Activated T-cell treated with anti-CD3 and anti-CD28 coated beads for 1 hour (primary cell): ENCODE results near the gene PAGR1.
A peak's percentile ranks its signal among the peaks of the same experiment; 100 is the strongest.

Experiments
- DNase-seq: peaks from one replicate; pipeline ENCODE4 v3.0.0-alpha.2; 2020; ENCODE audit warnings: low read depth

Gene PAGR1

GRCh38 chr16:29837841-29838240 is 21.9 kb downstream of the PAGR1 start:
- no peak for DNase-seq

GRCh38 chr16:29839822-29840221 is 23.9 kb downstream of the PAGR1 start:
- DNase-seq = no peak

GRCh38 chr16:29840240-29840639 is 24.3 kb downstream of the PAGR1 start:
- DNase-seq = no peak

- no peak for DNase-seq
Observed at GRCh38 chr16:29841631-29842030, 25.7 kb downstream of the PAGR1 start.

GRCh38 chr16:29842732-29843346 is 26.9 kb downstream of the PAGR1 start:
- no peak for DNase-seq

GRCh38 chr16:29843931-29844330 is 28.0 kb downstream of the PAGR1 start:
- no peak for DNase-seq

- DNase-seq = no peak
Observed at GRCh38 chr16:29844575-29845331, 28.8 kb downstream of the PAGR1 start.

- no peak for DNase-seq
Observed at GRCh38 chr16:29845656-29846055, 29.7 kb downstream of the PAGR1 start.

- peak; percentile 85 for DNase-seq
Observed at GRCh38 chr16:29848420-29849297, 32.7 kb downstream of the PAGR1 start.

GRCh38 chr16:29849505-29849904 is 33.6 kb downstream of the PAGR1 start:
- no peak for DNase-seq

- no peak for DNase-seq
Observed at GRCh38 chr16:29850998-29851397, 35.0 kb downstream of the PAGR1 start.

GRCh38 chr16:29852654-29853053 is 36.7 kb downstream of the PAGR1 start:
- no peak for DNase-seq

GRCh38 chr16:29854520-29855100 is 38.7 kb downstream of the PAGR1 start:
- DNase-seq = no peak

GRCh38 chr16:29857133-29857760 is 41.3 kb downstream of the PAGR1 start:
- no peak for DNase-seq

GRCh38 chr16:29858149-29858849 is 42.3 kb downstream of the PAGR1 start:
- DNase-seq = no peak

- DNase-seq = no peak
Observed at GRCh38 chr16:29858974-29859373, 43.0 kb downstream of the PAGR1 start.

GRCh38 chr16:29860218-29860617 is 44.3 kb downstream of the PAGR1 start:
- no peak for DNase-seq

- no peak for DNase-seq
Observed at GRCh38 chr16:29862383-29862883, 46.5 kb downstream of the PAGR1 start.

GRCh38 chr16:29862884-29863668 is 47.1 kb downstream of the PAGR1 start, which contains the start of gene CDIPT:
Gene CDIPT, minus strand, starts transcription at chr16:29863226. Its CDS starts 369 bp downstream, at chr16:29862857.
- DNase-seq = peak; percentile 88

GRCh38 chr16:29863669-29863984 is 47.7 kb downstream of the PAGR1 start:
- no peak for DNase-seq
